Measurements from ENCODE around the gene PACS1.

Gene PACS1

DNA sequence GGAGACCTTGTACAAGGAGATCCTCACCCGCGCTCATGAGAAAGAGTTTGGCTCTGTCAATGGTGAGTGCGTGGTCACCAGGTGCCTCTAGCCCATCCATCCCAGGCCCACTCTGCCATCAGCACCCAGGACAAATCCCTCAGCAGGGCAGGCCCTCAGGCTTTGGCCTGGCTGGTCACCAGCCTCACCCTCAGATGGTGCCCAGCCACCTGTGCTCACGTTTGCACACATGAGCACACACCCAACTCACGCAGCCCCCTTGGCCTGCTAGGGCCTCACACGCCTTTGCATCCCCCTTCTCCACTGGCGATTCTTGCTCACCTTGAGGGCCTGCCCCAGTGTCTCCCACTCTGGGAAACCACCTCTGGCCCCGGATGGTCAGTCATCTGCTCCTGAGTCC, 194.3 kb downstream of the PACS1 start:
- ChIA-PET POLR2A (no interaction called here), CTCF (interaction anchor here (0.5 kb wide), 1 partner anchor 56 kb away, joined by 3 read pairs; no protein-coding TSS in a partner anchor)
- no peak for DNase-seq (ENCODE audit: extremely low spot score)
- TF ChIP-seq L3MBTL2 (conservative IDR thresholded peaks at IDR 0.05): no peak

DNA sequence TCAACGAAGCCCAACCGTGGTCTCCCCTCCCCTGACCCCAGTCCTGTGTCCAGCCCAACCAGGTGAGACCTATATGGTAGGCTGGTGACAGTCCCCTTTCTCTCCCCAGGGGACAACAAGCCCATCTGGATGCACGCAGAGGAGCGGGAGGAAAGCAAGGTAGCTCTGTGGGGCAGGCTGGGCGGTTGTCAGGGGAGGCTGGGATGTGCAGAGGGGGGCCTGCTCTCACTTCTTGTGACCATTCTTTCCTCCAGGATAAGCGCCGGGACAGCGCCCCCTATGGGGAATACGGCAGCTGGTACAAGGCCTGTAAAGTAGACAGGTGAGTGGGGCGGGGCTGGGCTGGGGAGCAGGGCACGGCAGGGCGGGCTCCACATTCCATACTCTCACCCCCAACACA, 194.8 kb downstream of the PACS1 start:
- DNase-seq (ENCODE audit: extremely low spot score): peak; percentile 33
- TF ChIP-seq SP1 (IDR thresholded peaks at IDR 0.05) (no peak), TARDBP (IDR thresholded peaks at IDR 0.05) (no peak), ELF4 (IDR thresholded peaks at IDR 0.05) (no peak), LEF1 (IDR thresholded peaks at IDR 0.05; ENCODE audit: borderline replicate concordance) (no peak), FOXM1 (IDR thresholded peaks at IDR 0.05; ENCODE audit: borderline replicate concordance) (no peak)
- POLR2A ChIA-PET: no interaction called here
- CTCF ChIA-PET: interaction anchor here (1.0 kb wide), 1 partner anchor 9 kb away, joined by 4 read pairs; no protein-coding TSS in a partner anchor

DNA sequence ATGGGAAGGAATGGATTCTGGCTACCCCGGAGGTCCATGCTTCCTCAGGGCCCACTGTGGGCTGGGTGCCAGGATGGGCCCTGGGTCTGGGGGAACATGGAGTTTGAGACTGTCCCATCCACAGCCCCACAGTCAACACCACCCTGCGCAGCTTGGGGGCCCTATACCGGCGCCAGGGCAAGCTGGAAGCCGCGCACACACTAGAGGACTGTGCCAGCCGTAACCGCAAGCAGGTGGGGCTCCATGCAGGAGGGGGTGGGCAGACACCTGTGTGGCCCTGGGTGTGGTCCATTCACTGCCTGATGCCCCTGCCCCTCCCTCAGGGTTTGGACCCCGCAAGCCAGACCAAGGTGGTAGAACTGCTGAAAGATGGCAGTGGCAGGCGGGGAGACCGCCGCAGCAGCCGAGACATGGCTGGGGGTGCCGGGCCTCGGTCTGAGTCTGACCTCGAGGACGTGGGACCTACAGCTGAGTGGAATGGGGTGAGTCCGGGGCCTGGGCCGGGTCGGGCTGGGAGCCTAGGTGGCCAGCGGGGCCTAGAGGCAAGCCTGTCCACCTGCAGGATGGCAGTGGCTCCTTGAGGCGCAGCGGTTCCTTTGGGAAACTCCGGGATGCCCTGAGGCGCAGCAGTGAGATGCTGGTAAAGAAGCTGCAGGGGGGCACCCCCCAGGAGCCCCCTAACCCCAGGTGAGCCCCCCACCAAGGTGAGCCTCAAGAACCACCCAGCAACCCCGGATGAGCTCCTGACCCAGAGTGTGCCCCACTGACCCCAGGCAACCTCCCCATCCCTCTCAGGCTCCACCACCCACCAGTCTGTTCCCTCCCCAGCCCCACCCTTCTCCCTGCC, 195.7 kb downstream of the PACS1 start:
- DNase-seq (ENCODE audit: extremely low spot score): no peak
- ChIA-PET CTCF (interaction anchor here (1.0 to 1.7 kb wide), 2 partner anchors 10 to 12 kb away, joined by 4 read pairs; no protein-coding TSS in a partner anchor), POLR2A (interaction anchor here (1.1 to 3.6 kb wide), 2 partner anchors 23 to 43 kb away, joined by 4 to 15 read pairs; partner anchors contain the start of gene YIF1A)
- TF ChIP-seq BHLHE40 (IDR thresholded peaks at IDR 0.05; ENCODE audit: borderline replicate concordance) (no peak), ARNT (IDR thresholded peaks at IDR 0.05) (no peak), HDGF (IDR thresholded peaks at IDR 0.05; ENCODE audit: borderline replicate concordance) (no peak), FOXK2 (IDR thresholded peaks at IDR 0.05) (no peak), TARDBP (IDR thresholded peaks at IDR 0.05) (no peak), LEF1 (IDR thresholded peaks at IDR 0.05; ENCODE audit: borderline replicate concordance) (no peak), SP1 (IDR thresholded peaks at IDR 0.05) (no peak), SUZ12 (IDR thresholded peaks at IDR 0.05) (no peak), CTBP1 (IDR thresholded peaks at IDR 0.05; ENCODE audit: borderline replicate concordance) (no peak), ZNF384 (IDR thresholded peaks at IDR 0.05) (no peak), L3MBTL2 (conservative IDR thresholded peaks at IDR 0.05) (no peak), FOXM1 (IDR thresholded peaks at IDR 0.05; ENCODE audit: borderline replicate concordance) (no peak), ELF4 (IDR thresholded peaks at IDR 0.05) (no peak)
- TF ChIP-seq, protein P1, sequence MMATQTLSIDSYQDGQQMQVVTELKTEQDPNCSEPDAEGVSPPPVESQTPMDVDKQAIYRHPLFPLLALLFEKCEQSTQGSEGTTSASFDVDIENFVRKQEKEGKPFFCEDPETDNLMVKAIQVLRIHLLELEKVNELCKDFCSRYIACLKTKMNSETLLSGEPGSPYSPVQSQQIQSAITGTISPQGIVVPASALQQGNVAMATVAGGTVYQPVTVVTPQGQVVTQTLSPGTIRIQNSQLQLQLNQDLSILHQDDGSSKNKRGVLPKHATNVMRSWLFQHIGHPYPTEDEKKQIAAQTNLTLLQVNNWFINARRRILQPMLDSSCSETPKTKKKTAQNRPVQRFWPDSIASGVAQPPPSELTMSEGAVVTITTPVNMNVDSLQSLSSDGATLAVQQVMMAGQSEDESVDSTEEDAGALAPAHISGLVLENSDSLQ (IDR thresholded peaks at IDR 0.05): no peak

DNA sequence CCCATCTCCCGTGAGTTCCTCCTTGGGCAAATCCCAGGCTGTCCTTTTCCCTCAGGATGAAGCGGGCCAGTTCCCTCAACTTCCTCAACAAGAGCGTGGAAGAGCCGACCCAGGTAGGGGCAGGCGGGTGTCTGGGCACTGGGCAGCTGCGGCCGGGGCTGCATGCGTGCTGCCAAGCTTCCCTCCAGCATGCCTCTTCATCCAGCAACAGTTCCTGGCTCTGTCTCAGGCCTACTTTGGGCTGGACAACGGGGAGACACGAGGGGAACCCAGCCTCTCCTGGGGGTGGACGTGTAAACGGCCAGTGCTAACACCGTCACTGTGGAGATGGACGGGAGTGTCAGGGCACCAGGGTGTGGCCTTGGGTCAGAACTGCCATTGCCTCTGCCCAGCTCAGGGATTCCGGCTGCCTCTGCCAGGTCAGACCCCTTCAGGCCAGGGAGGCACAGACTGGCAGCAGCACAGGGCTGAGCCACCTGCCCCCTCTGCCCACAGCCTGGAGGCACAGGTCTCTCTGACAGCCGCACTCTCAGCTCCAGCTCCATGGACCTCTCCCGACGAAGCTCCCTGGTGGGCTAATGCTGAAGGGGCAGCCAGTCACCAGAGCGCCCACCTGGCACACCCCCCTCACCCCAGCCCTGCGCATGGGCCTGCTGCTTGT, 196.4 kb downstream of the PACS1 start:
- ChIA-PET POLR2A (interaction anchor here (1.1 to 3.6 kb wide), 2 partner anchors 23 to 44 kb away, joined by 4 to 15 read pairs; partner anchors contain the start of gene YIF1A), CTCF (interaction anchor here (1.7 kb wide), 1 partner anchor 12 kb away, joined by 4 read pairs; no protein-coding TSS in a partner anchor)
- TF ChIP-seq CTBP1 (IDR thresholded peaks at IDR 0.05; ENCODE audit: borderline replicate concordance) (no peak), NFRKB (IDR thresholded peaks at IDR 0.05) (no peak)
- no peak for DNase-seq (ENCODE audit: extremely low spot score)

DNA sequence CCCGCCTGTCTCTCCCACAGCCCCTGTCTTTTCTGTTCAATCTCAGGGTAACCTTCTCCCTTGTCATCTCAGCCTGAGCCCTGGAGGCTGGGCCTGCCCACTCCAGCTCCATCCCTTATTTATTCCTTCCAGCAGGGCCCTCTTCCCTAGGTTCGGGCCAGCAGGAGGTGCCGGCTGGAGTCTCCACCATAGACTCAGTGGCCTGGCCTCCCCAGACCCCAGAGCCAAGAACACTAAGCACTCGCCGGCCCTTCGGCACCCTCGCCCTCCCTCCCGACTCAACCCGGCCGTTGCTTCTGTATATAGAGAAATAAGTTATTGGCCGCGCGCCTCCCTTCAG, 196.9 kb downstream of the PACS1 start:
- ChIA-PET POLR2A (interaction anchor here (0.6 to 3.6 kb wide), 11 partner anchors 10 to 147 kb away, joined by 3 to 24 read pairs (median 4); partner anchors contain the start of genes CNIH2 and YIF1A), CTCF (interaction anchor here (0.8 to 1.7 kb wide), 4 partner anchors 13 to 379 kb away, joined by 3 to 4 read pairs (median 4); partner anchors contain the start of gene FIBP)
- no peak for DNase-seq (ENCODE audit: extremely low spot score)
- TF ChIP-seq CTBP1 (IDR thresholded peaks at IDR 0.05; ENCODE audit: borderline replicate concordance) (no peak), FOXK2 (IDR thresholded peaks at IDR 0.05) (no peak), NFRKB (IDR thresholded peaks at IDR 0.05) (no peak), LEF1 (IDR thresholded peaks at IDR 0.05; ENCODE audit: borderline replicate concordance) (no peak), BHLHE40 (IDR thresholded peaks at IDR 0.05; ENCODE audit: borderline replicate concordance) (no peak), ZNF384 (IDR thresholded peaks at IDR 0.05) (no peak), FOXM1 (IDR thresholded peaks at IDR 0.05; ENCODE audit: borderline replicate concordance) (no peak), FOXA1 (IDR thresholded peaks at IDR 0.05) (no peak), SUZ12 (IDR thresholded peaks at IDR 0.05) (no peak), HDGF (IDR thresholded peaks at IDR 0.05; ENCODE audit: borderline replicate concordance) (no peak), L3MBTL2 (conservative IDR thresholded peaks at IDR 0.05) (no peak), ELF4 (IDR thresholded peaks at IDR 0.05) (no peak), SP1 (IDR thresholded peaks at IDR 0.05) (no peak), TARDBP (IDR thresholded peaks at IDR 0.05) (no peak), ARNT (IDR thresholded peaks at IDR 0.05) (no peak)
- TF ChIP-seq, protein P1 (IDR thresholded peaks at IDR 0.05): no peak

DNA sequence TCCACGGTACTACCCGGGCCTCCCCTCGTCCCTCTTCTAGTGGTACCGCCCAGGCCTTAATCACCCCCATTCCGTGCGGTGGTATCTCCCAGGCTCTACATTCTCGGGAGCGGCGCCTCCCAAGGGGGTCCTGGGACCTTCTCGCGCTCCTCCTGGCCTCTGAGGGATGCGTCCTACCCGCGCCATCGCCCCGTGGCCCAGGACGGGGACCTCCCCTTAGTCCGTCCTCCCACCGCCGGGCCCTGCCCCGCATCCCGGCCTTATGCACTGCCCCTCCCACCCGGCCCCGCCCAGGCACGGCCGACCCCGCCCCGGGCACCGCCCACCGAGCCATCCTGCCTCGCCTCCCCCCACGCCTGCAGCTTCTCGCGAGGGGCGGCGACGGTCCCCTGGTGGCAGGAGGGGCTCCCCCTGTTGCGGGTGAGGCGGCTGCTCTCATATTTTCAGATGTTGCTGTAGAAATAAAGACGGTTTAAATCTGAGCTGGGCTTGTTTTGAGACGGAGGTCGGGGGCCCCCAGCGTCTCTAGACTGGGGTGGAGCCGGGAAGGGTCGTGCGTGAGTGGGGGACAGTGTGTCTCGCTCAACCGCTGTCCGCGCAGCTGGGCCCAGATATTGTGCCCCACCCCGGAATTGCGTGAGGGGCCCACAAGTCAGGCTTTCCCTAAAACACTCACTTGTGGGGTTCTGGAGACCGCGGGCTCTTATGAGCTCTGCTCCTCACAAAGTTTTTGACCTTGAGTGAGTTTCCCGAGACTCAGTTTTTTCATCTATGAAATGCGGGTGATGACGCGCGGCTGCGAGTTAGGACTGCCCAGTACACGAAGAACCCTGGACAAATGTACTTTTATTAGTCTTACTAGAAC, 197.5 kb downstream of the PACS1 start:
- POLR2A ChIA-PET: interaction anchor here (0.6 to 3.6 kb wide), 13 partner anchors 9 to 148 kb away, joined by 3 to 24 read pairs (median 4); partner anchors contain the start of genes BRMS1, CNIH2 and YIF1A
- CTCF ChIA-PET: interaction anchor here (0.5 to 1.7 kb wide), 6 partner anchors 13 to 379 kb away, joined by 3 to 4 read pairs (median 4); partner anchors contain the start of gene FIBP
- TF ChIP-seq FOXA1 (IDR thresholded peaks at IDR 0.05) (no peak), FOXK2 (IDR thresholded peaks at IDR 0.05) (no peak), ARNT (IDR thresholded peaks at IDR 0.05) (no peak), L3MBTL2 (conservative IDR thresholded peaks at IDR 0.05) (no peak), LEF1 (IDR thresholded peaks at IDR 0.05; ENCODE audit: borderline replicate concordance) (no peak), CTBP1 (IDR thresholded peaks at IDR 0.05; ENCODE audit: borderline replicate concordance) (no peak), SP1 (IDR thresholded peaks at IDR 0.05) (no peak), ELF4 (IDR thresholded peaks at IDR 0.05) (no peak), FOXM1 (IDR thresholded peaks at IDR 0.05; ENCODE audit: borderline replicate concordance) (no peak), HDGF (IDR thresholded peaks at IDR 0.05; ENCODE audit: borderline replicate concordance) (no peak)
- TF ChIP-seq, protein P1 (IDR thresholded peaks at IDR 0.05): no peak
- peak; percentile 86 for DNase-seq (ENCODE audit: extremely low spot score)

All from HEK293T (cell line).